HEK293 (cell line): Measurements from ENCODE around the gene PAIP2.

Experiments used
- BCL6B ChIP-seq: fragments of 450-650 bp; formaldehyde crosslinking; IDR thresholded peaks from 2 replicates; pipeline ENCODE4 v1.5.1; 2017; ENCODE audit warnings: missing biosample characterization, missing genetic modification characterization
- CTCF ChIP-seq: fragments of 450-650 bp; formaldehyde crosslinking; IDR thresholded peaks from 2 replicates; pipeline ENCODE4 v1.5.1; 2016; ENCODE audit warnings: missing biosample characterization, missing genetic modification characterization
- GLI2 ChIP-seq: fragments of 450-650 bp; formaldehyde crosslinking; IDR thresholded peaks from 2 replicates; pipeline ENCODE4; 2017; ENCODE audit warnings: missing biosample characterization, missing genetic modification characterization, low read depth, borderline replicate concordance
- GLIS1 ChIP-seq: fragments of 450-650 bp; formaldehyde crosslinking; IDR thresholded peaks from 2 replicates; pipeline ENCODE4 v1.5.1; 2016; ENCODE audit warnings: missing biosample characterization, missing genetic modification characterization
- HOXA7 ChIP-seq: sonication (generic); formaldehyde crosslinking; IDR thresholded peaks from 2 replicates; pipeline ENCODE4 v1.8.1; 2022; ENCODE audit warnings: missing genetic modification reagents, borderline replicate concordance
- OSR2 ChIP-seq: fragments of 450-650 bp; formaldehyde crosslinking; IDR thresholded peaks from 2 replicates; pipeline ENCODE4 v1.5.1; 2016; ENCODE audit warnings: missing biosample characterization, missing genetic modification characterization
- RBAK ChIP-seq: fragments of 450-650 bp; formaldehyde crosslinking; IDR thresholded peaks from 2 replicates; pipeline ENCODE4 v1.5.1; 2016; ENCODE audit warnings: missing biosample characterization, missing genetic modification characterization
- TCF7L2 ChIP-seq: IDR thresholded peaks from 2 replicates; pipeline ENCODE4 v1.6.1; 2011; ENCODE audit warnings: low read depth, mild to moderate bottlenecking, inconsistent platforms, low read length, moderate library complexity, borderline replicate concordance
- WT1 ChIP-seq: fragments of 450-650 bp; formaldehyde crosslinking; IDR thresholded peaks from 2 replicates; pipeline ENCODE4 v1.5.1; 2016; ENCODE audit warnings: missing biosample characterization, missing genetic modification characterization
- ZBTB17 ChIP-seq: fragments of 450-650 bp; formaldehyde crosslinking; IDR thresholded peaks from 2 replicates; pipeline ENCODE4 v1.5.1; 2016; ENCODE audit warnings: missing biosample characterization, missing genetic modification characterization
- ZBTB21 ChIP-seq: fragments of 450-650 bp; formaldehyde crosslinking; IDR thresholded peaks from 2 replicates; pipeline ENCODE4 v1.5.1; 2017; ENCODE audit warnings: missing biosample characterization, missing genetic modification characterization
- ZBTB26 ChIP-seq: fragments of 450-650 bp; formaldehyde crosslinking; optimal IDR thresholded peaks from 2 replicates; pipeline ENCODE3; 2016; ENCODE audit warnings: missing biosample characterization, mild to moderate bottlenecking, missing genetic modification characterization
- ZBTB44 ChIP-seq: fragments of 450-650 bp; IDR thresholded peaks from 2 replicates; pipeline ENCODE4 v1.5.1; 2018; ENCODE audit warnings: missing biosample characterization, mild to moderate bottlenecking, missing genetic modification characterization
- ZBTB48 ChIP-seq: fragments of 450-650 bp; formaldehyde crosslinking; IDR thresholded peaks from 2 replicates; pipeline ENCODE4 v1.5.1; 2016; ENCODE audit warnings: missing biosample characterization, missing genetic modification characterization
- ZBTB49 ChIP-seq: fragments of 450-650 bp; formaldehyde crosslinking; IDR thresholded peaks from 2 replicates; pipeline ENCODE4 v1.5.1; 2016; ENCODE audit warnings: missing biosample characterization, missing genetic modification characterization, low read depth
- ZIC2 ChIP-seq: fragments of 450-650 bp; formaldehyde crosslinking; IDR thresholded peaks from 2 replicates; pipeline ENCODE4 v1.5.1; 2016; ENCODE audit warnings: missing biosample characterization, missing genetic modification characterization
- ZNF174 ChIP-seq: fragments of 450-650 bp; formaldehyde crosslinking; IDR thresholded peaks from 2 replicates; pipeline ENCODE4 v1.5.0; 2017; ENCODE audit warnings: missing biosample characterization, mild to moderate bottlenecking, missing genetic modification characterization
- ZNF2 ChIP-seq: fragments of 450-650 bp; formaldehyde crosslinking; IDR thresholded peaks from 2 replicates; pipeline ENCODE4 v1.5.1; 2016; ENCODE audit warnings: missing biosample characterization, missing genetic modification characterization
- ZNF221 ChIP-seq: fragments of 450-650 bp; formaldehyde crosslinking; IDR thresholded peaks from 2 replicates; pipeline ENCODE4 v1.5.1; 2017; ENCODE audit warnings: missing biosample characterization, missing genetic modification characterization, borderline replicate concordance
- ZNF324 ChIP-seq: fragments of 450-650 bp; formaldehyde crosslinking; IDR thresholded peaks from 2 replicates; pipeline ENCODE4 v1.5.1; 2016; ENCODE audit warnings: missing biosample characterization, missing genetic modification characterization
- ZNF366 ChIP-seq: fragments of 450-650 bp; formaldehyde crosslinking; conservative IDR thresholded peaks from 2 replicates; pipeline ENCODE4 v1.5.1; 2016; ENCODE audit warnings: missing biosample characterization, missing genetic modification characterization
- ZNF391 ChIP-seq: fragments of 450-650 bp; formaldehyde crosslinking; IDR thresholded peaks from 2 replicates; pipeline ENCODE4 v1.5.1; 2016; ENCODE audit warnings: low read depth, missing biosample characterization, missing genetic modification characterization, borderline replicate concordance
- ZNF48 ChIP-seq: fragments of 450-650 bp; formaldehyde crosslinking; IDR thresholded peaks from 2 replicates; pipeline ENCODE4 v1.5.1; 2016; ENCODE audit warnings: missing biosample characterization, missing genetic modification characterization
- ZNF544 ChIP-seq: fragments of 450-650 bp; formaldehyde crosslinking; IDR thresholded peaks from 2 replicates; pipeline ENCODE4 v1.5.0; 2017; ENCODE audit warnings: missing biosample characterization, missing genetic modification characterization
- ZNF560 ChIP-seq: fragments of 450-650 bp; formaldehyde crosslinking; IDR thresholded peaks from 2 replicates; pipeline ENCODE4 v1.5.1; 2017; ENCODE audit warnings: missing biosample characterization, missing genetic modification characterization, borderline replicate concordance
- ZNF621 ChIP-seq: fragments of 450-650 bp; formaldehyde crosslinking; IDR thresholded peaks from 2 replicates; pipeline ENCODE4 v1.5.1; 2017; ENCODE audit warnings: missing biosample characterization, missing genetic modification characterization
- ZNF626 ChIP-seq: fragments of 450-650 bp; sonication (Bioruptor Pico); formaldehyde crosslinking; IDR thresholded peaks from 2 replicates; pipeline ENCODE4 v1.5.1; 2018; ENCODE audit warnings: missing biosample characterization, missing genetic modification characterization, inconsistent platforms
- ZNF645 ChIP-seq: fragments of 450-650 bp; formaldehyde crosslinking; IDR thresholded peaks from 2 replicates; pipeline ENCODE4; 2016; ENCODE audit warnings: missing biosample characterization, missing genetic modification characterization
- ZNF747 ChIP-seq: fragments of 450-650 bp; formaldehyde crosslinking; IDR thresholded peaks from 2 replicates; pipeline ENCODE4 v1.5.1; 2016; ENCODE audit warnings: missing biosample characterization, missing genetic modification characterization
- ZNF777 ChIP-seq: fragments of 450-650 bp; formaldehyde crosslinking; IDR thresholded peaks from 2 replicates; pipeline ENCODE4 v1.5.1; 2017; ENCODE audit warnings: missing biosample characterization, missing genetic modification characterization, borderline replicate concordance
- ZSCAN23 ChIP-seq: fragments of 450-650 bp; formaldehyde crosslinking; IDR thresholded peaks from 2 replicates; pipeline ENCODE4 v1.5.1; 2016; ENCODE audit warnings: missing biosample characterization, missing genetic modification characterization

The PAIP2 gene

GRCh38 chr5:139293507-139294373, 47.9 kb upstream of the PAIP2 start, which contains the start of gene MATR3 (continued):
- no peak for TF ChIP-seq BCL6B
- peak; percentile 99 for TF ChIP-seq ZBTB17
- peak; percentile 61; the same call in 1 of the 2 replicates for TF ChIP-seq GLIS1
- TF ChIP-seq ZNF324 (tag by site-specific recombination) = peak; percentile 76
- TF ChIP-seq WT1 = peak; percentile 62
- peak; percentile 89 for TF ChIP-seq ZNF366
- TF ChIP-seq ZNF391 (tag by site-specific recombination) = peak; percentile 87
- TF ChIP-seq ZNF777 = no peak
- TF ChIP-seq ZNF48 (tag by site-specific recombination) = no peak
- peak; percentile 25; the same call in 1 of the 2 replicates for TF ChIP-seq TCF7L2
- TF ChIP-seq OSR2 (tag by site-specific recombination) = no peak
- TF ChIP-seq ZBTB21 (tag by site-specific recombination) = peak; percentile 87
- no peak; the same call in 1 of the 2 replicates for TF ChIP-seq CTCF (tag by site-specific recombination)
- TF ChIP-seq ZIC2 = peak; percentile 43
- no peak for TF ChIP-seq ZNF544
- TF ChIP-seq ZNF645 = 0 out of 2 replicates have a peak, but pooled peaks have one; percentile 84
- TF ChIP-seq ZBTB49 = no peak
- TF ChIP-seq ZBTB26 (tag by site-specific recombination) = peak; percentile 100
- no peak for TF ChIP-seq ZNF747
- no peak for TF ChIP-seq ZNF221
- 0 out of 2 replicates have a peak, but pooled peaks have one; percentile 17 for TF ChIP-seq ZSCAN23 (tag by site-specific recombination)
- TF ChIP-seq ZNF174 (tag by site-specific recombination) = no peak
- no peak for TF ChIP-seq ZNF560 (tag by site-specific recombination)
- TF ChIP-seq ZBTB48 (tag by site-specific recombination) = no peak
- TF ChIP-seq ZNF626 (tag by site-specific recombination) = no peak
- TF ChIP-seq RBAK (tag by site-specific recombination) = no peak
- no peak for TF ChIP-seq HOXA7
- no peak for TF ChIP-seq ZNF621 (tag by site-specific recombination)
- peak; percentile 61 for TF ChIP-seq ZNF2 (tag by site-specific recombination)
- peak; percentile 64; the same call in 1 of the 2 replicates for TF ChIP-seq ZBTB44
- TF ChIP-seq GLI2 (tag by site-specific recombination) = no peak; the same call in 1 of the 2 replicates
